ENCODE measurements around the gene TPM4.
"Not testable (repeated sequence)": the region's sequence is repeated elsewhere in the genome, so short reads cannot be mapped to it uniquely, and the experiment has no call there.

TPM4 gene

DNA sequence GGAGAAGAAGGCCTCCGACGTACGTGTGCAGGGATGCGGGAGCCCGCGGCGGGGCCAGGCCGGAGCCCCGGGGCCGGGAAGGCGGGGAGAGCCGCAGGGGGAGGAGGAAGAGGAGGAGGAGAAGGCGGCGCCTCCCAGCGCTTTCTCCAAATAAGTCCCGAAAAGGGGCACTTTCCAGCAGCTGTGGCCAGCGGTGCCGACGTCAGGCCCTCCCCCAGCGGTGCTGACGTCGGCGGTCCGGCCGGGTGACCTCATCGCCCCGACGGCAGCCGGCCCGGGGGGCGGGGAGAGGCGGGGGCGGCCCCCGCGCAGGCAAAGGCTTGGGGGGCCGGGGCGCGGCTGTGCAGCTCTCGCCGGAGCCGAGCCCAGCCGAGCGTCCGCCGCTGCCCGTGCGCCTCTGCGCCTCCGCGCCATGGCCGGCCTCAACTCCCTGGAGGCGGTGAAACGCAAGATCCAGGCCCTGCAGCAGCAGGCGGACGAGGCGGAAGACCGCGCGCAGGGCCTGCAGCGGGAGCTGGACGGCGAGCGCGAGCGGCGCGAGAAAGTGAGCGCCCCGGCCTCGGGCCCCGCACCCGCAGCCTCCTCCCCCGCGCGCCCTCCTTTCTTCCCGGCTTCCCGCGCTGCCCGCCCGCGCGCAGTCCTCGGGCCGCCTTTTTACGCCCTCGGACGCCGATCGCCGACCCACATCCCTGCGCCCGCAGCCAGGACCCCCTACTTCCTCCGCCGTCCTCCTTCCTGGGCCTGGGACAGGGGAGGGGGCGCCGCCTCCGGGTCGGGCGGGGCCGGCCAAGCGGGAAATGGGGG lies at the start of gene TPM4:
TPM4 (plus strand) TSS at position 342 of the 804 bp plus-strand sequence; CDS start at position 413, 71 bp downstream.
- peak; percentile 92 for DNase-seq (ENCODE audit: low spot score)

DNA sequence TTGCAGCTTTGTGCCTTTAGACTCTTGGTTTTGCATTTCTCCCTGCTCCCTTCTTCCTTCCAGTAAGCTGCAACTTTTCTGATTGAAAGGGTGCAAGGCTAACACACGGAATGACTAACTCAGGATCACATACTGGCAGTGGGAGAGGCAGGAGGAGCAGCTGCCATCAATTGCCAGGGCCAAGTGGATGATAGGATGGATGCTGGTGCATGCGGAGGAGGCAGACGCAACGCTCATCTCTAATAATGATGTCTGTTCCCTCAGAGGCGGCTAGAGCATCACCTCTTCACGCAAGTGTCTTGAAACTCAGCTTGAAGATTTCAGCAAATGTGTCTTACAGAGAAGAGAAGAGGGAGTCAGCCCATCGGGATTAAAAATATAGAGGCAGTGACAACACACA lies 49.5 kb upstream of the TPM4 start:
- no peak for DNase-seq (ENCODE audit: low spot score)

DNA sequence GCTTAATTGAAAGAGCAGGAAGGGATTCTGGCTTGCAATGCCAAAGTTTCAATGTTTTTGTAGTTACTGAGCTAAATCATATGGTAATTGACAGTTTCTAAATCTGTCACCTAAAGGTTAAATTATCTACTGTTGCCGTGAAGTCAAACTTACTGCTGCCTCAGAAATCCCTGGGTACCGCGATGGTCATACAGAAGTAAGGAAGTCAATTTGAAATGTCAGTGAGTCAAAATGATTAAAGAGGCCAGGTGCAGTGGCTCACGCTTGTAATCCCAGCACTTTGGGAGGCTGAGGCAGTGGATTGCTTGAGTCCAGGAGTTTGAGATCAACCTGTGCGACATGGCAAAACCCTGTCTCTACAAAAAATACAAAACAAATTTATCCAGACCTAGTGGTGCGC lies 48.8 kb upstream of the TPM4 start:
- DNase-seq (ENCODE audit: low spot score): no peak

DNA sequence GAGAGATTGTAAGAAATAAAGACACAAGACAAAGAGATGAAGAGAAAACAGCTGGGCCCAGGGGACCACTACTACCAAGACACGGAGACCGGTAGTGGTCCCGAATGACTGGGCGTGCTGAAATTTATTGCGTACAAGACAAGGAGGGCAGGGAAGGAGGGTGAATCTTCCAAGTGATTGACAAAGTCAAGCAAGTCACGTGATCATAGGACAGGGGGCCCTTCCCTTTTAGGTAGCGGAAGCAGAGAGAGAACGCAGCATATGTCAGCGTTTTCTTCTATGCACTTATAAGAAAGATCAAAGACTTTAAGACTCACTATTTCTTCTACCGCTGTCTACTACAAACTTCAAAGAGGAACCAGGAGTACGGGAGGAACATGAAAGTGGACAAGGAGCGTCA lies 46.1 kb upstream of the TPM4 start:
- not testable (repeated sequence) for DNase-seq (ENCODE audit: low spot score)

DNA sequence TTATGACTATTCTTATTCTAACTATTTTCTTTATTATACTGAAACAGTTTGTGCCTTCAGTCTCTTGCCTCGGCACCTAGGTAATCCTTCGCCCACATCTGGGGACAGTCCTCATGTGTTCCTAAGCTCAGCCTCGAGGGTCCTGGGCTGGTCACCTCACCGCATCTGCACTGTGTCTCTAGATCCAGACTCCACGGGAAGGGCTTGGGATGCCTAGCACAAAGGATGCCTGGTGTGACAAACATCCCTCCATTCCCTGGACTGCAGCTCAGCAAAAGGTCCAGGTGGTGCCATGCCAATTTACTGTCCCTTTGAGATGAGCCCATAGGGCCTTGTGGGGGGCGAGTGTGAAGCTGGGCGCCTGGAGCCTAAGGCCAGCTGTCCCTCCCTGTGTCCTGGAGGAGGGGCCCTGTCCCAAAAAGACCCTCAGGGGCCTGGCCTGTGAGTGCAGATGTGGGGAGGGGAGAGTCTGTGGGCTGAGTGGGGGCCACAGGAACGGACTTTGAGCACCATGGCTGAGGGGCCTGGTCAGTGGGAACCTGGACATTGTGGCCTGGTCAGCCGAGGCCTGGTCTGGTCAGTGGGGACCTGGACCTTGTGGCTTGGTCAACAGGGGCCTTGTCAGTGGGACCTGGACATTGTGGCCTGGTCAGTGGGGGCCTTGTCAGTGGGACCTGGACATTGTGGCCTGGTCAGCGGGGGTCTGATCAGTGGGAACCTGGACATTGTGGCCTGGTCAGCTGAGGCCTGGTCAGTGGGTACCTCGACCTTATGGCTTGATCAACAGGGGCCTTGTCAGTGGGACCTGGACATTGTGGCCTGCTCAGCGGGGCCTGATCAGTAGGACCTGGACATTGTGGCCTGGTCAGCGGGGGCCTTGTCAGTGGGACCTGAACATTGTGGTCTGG lies 45.1 kb upstream of the TPM4 start:
- no peak for DNase-seq (ENCODE audit: low spot score)

DNA sequence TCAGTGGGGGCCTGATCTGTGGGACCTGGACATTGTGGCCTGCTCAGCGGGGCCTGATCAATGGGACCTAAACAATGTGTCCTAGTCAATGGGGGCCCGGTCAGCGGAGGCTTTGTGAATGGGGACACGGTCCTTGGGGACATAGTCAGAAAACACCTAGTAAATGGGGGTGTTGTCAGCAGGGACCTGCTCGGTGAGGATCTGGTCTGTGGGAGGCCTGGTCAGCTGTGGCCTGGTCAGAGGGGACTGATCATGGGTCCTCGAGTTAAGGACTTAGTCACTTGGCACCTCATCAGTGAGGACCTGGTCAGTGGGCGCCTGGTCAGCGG lies 44.5 kb upstream of the TPM4 start:
- no peak for DNase-seq (ENCODE audit: low spot score)

DNA sequence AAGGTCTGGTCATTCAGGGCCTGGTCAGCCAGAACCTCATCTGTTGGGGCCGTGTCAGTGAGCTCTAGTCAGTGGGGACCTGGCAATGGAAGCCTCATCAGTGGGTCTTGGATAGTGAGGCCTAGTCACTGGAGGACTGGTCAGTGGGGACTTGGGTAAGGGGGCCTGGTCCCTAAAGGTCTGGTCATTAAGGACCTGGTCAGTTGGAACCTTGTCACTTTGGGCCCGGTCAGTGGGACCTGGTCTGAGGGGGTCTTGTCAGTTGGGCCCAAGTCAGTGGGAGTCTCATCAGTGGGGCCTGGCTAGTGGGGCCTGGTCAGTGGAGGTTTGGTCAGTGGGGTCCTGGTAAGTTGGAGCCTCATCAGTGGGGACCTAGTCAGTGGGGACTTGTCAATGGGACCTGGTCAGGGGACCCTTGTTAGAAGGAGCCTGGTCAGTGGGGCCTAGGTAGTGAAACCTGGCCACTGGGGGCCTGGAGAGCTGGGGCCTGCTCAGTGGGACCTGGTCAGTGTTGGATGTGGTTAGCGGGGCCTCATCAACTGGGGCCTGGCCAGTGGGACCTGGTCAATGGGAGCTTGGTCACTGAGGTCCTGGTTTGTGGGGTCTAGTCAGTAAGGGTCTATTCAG lies 43.7 kb upstream of the TPM4 start:
- no peak for DNase-seq (ENCODE audit: low spot score)

DNA sequence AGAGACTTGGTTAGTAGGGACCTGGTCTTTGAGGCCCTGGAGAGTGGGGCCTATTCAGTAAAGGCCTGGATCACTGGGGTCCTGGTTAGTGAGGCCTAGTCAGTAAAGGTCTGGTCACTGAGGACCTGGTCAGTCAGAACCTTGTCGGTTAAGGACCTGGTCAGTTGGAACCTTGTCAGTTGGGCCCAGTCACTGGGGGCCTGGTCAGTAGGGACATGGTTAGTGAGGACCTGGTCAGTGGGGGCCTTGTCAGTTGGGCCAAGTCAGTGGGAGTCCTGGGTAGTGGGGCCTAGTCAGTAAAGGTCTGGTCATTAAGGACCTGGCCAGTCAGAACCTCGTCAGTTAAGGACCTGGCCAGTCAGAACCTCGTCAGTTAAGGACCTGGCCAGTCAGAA lies 43.2 kb upstream of the TPM4 start:
- no peak for DNase-seq (ENCODE audit: low spot score)

DNA sequence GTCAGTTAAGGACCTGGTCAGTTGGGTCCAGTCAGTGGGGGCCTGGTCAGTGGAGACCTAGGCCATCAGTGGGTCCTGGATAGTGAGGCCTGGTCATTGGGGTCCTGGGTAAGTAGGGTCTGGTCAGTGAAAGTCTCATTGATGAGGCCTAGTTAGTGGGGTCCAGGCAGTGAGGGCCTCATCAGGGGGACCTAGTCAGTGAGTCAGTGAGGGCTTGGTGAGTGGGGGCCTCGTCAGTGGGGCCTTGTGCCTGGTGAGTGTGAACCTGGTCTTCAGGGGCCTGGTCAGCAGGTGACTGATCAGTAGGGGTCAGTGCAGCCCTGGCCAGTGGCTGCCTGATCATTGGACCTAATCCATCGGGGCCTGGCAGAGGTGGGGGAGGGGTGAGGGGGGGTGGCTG lies 42.6 kb upstream of the TPM4 start:
- DNase-seq (ENCODE audit: low spot score): no peak

DNA sequence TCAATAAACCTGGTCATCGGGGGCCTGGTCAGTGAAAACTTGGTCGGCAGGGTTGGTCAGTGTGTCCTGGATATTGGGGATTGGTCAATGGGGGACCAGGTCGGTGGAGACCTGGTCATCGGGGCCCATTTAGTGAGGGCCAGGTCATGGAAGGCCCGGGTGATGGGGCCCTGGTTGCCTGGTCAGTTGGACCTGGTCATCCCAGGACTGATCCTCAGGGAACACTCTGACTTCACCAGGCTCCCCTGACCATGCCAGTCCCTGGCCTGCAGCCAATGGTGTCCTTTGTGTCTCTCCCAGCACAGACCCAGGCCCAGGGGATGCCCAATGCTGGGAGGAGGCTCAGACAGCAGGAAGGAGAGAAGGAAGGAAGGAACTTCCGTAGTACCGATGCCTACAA lies 42.1 kb upstream of the TPM4 start:
- DNase-seq (ENCODE audit: low spot score): no peak

DNA sequence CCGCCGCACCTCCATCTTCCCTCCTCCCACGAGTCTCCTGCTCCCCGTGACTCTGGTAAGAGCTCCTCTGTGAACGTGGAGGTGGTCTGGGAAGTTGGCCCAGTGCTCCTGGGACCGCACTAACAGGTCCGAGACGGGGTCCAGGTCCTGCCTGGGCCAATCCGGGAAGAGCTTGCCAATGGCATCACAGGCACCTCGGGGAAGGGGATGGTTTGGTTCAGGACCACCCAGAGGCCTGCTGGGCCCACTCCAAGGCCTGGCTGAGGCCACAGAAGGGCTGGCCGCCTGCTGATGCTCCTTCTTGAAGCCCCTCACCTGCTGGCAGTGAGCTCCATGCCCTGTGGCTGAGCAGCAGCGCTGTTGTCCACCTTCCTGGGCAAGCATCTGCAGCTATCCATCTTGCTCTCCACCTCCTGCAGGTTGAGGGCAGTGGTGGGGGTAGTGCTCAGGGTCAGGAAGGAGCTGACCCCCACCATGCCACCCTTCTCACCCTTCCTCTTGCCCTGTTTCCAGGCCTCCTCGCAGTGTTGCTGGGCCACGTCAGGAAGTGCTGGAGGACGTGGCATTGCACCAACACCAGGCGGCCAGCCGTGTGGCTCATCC lies 41.2 kb upstream of the TPM4 start:
- no peak for DNase-seq (ENCODE audit: low spot score)

DNA sequence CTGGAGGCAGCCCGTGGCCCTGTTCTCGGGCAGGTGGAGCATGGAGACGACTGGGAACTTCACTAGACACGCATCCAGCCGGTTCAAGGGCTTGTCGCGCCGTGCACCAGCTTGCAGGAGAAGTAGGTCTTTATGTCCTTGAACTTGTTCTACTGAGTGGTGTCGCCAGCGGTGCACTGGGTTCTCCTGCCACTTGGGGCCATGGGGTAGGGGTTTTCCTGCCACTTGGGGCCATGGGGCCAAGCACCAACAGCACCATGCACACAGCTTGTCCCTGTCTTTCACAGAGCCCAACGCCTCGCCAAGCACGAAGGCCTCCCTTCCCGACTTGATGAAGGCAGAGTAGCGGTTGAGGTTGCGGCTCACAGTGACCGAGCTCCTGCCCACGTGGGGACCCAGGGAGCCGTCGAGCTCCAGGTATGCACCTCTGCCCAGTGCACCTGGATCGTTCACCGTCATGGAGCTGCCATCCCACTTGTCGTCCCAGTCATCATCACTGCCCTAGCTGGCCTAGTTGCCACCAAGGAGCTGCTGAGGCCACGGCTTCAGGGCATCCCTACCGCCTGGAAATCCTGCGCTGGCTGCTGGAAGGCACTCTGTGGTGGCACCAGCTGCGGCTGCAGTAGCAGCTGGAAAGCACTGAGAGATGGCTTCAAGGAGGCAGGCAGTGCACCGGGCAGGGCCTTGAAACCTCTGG lies 40.5 kb upstream of the TPM4 start:
- DNase-seq (ENCODE audit: low spot score): no peak

DNA sequence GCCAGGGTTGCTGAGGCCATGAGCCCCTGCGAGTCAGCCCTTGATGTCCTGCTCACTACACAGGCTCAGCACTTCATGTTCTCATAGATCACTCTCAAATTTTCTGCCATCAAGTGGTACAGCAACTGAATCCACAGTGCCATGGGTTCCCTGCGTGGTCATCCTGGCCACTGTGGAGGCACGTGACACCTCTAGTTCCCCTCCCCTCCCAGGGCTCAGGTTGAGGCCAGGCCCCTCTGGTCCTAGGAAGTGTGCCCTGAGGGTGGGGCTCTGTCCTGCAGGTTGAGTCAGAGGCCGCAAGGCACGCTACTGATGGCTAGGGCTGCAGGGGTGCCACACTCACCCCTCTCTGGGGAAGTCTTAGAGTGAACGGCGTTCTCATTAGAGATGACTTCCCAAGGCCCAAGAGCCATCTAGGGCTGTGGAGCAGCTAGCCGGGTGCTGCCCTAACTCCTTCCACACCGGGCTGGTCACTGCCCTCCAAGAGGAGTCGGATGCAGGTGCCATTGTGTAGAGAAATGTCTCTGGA lies 39.8 kb upstream of the TPM4 start:
- DNase-seq (ENCODE audit: low spot score): peak; percentile 4

DNA sequence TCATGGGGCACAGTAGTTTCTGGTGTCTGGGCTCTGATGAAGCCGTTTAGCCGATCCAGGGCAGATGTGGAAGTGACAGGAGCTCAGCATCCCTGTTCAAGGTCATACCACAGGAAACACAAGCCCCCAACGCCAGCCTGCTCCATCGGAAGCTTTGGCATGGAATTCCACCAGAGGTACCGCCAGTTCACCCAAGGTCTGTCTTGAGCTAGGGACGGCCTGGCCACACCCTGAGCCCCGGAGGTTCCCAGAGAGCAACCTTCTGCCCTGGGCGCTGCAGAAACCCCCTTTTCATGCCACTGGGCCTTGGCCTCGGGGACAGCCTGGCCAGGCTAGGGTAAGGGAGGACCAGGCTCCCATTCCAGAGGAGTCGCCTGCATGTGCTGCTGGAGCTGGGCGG lies 39.4 kb upstream of the TPM4 start:
- DNase-seq (ENCODE audit: low spot score): no peak

DNA sequence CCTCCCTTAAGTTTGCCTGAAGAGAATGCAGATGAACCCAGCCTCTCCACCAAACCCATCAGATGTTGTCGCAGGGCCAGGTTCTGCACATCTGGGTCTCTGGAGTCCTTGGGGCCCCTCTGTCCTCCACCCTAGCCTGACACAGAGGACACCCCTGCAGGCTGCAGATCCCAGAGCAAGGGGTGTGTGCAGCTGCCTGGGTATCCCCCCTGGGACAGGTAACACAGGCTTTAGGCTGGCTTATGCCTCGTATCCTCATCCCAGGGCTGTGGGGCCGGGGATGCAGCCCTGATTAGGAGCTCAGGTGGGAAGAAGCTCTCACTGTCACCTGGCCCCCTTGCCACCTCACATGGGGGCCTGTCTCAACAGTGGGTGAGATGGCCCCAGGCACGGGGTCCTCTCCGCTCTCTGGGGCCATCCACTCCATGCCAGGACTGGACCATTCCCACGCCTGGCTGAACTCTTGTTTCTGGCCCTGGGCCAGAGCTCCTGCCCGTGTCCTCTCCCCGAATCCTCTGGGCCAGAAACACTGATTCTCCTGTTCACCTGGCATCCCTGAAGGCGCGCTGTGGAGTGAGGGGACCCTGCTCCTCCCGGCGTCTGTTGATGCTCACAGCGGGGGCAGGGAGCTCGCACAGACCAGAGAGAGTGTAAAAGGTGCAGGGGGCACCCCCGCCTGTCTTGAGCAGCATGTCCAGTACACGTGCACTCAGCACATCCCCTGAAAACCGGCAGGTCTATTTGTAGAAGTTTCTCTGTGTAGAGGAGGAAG lies 38.7 kb upstream of the TPM4 start:
- DNase-seq (ENCODE audit: low spot score): peak; percentile 3

DNA sequence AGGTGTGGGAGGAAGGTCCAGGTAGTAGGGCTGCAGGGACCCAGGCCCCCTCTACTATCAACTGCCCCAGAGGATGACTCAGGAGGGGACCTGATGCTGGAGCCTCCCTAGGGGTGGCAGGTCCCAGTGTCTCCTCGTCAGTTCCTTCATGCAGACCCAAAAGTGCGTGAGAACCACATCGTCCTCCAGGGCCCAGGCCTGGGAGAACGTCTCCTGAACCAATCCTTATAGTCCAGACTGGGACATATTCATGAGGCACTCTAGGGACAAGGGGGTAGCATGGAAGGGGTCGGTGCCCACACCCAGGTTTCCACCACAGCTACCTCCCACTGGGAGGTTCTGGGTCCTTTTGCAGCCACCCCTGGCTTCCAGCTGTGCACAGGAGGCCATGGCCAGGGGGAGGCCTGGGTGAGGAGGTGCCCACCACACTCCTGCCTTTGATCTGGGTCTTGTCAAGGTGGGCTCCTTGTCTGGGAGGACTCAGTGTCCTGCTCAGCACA lies 38.0 kb upstream of the TPM4 start:
- no peak for DNase-seq (ENCODE audit: low spot score)

DNA sequence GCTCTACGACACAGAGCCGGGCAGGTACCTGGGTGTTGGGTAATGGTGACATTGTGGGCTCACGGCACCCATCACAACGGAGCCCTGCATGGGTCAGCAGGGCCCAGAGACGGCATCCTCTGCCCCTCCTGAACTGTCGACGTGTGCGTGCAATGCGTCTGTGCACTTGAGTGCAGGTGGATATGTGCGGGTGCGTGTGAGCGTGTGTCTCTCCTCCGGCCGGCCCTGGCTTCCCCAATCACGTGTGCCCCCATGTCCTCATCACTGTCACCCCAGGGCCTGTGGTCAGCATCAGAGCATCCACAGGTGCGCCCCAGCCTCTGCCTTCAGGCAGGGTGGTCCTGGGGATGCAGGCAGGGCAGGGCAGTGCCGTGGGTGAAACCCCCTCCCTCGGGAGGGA lies 37.2 kb upstream of the TPM4 start:
- no peak for DNase-seq (ENCODE audit: low spot score)

DNA sequence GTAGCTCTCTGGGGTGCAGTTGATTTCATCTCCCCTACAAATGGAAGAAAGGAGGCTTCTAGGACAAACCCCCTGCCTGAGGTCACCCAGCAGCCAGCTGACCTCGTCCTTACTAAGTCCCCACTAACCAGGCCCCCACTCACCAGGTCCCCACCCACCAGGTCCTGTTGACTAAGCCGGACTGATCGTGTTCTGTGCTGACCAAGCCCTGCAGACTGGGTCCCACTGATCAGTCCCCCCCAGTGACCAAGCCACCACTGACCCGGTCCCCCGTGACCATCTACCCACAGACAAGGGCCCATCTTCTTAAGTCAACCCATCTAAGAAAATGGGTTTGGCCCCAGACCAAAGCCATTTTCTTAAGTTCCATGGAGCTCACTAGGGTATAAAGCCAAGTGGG lies 36.8 kb upstream of the TPM4 start:
- no peak for DNase-seq (ENCODE audit: low spot score)

DNA sequence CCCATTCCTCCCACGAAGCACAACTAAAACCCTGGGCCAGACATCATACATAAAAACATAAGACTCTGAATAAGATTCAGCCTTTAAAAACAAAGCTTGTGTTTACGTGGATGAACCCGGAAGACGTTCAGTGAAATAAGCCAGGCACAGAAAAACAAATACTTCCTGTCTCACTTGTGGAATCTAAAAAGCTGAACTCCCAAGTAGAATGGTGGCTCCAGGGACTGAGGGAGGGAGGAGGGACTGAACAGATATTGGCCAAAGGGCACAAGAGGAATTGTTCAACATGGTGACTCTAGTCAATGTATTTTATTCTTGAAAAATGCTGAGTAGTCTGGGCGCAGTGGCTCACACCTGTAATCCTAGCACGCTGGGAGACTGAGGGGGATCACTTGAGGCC lies 35.7 kb upstream of the TPM4 start:
- no peak for DNase-seq (ENCODE audit: low spot score)

DNA sequence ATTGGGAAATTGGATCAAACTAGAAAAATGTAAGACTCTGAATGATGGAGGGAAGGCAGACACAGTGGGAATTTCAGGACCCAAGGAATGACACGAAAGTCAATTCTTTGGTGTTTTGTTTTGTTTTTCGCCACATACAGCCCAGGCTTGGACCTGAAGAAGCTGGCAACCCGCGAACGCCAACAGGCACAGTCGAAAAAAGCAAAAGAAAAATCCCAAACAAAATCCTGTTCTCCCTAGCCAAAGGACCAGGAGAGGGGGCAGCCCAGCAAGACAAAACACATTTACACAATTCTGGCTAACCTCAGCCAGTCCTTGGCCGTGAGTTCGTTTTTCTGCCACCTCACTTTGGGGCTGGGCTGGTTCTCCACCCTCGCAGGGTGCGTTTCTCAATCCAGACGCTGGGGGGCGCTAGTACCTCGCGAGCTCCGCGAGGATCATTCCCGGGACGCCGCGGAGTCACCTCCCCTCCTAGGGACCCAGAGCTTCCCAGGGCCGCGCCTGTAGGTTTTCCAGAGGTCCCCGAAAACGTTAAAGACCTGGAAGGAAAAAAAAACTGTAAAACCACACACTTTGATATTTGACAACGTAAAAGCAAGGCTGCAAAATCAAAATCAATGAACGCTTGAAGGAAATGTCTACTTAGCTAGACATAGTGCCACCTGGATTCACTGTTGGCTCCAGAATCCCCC lies 34.9 kb upstream of the TPM4 start:
- DNase-seq (ENCODE audit: low spot score): peak; percentile 92
